D721Med (cell line): ENCODE results near the gene IDH2.

Source experiments
- DNase-seq: peaks from one replicate; pipeline ENCODE4 v3.0.0; 2011; ENCODE audit warnings: low spot score; ENCODE audit not compliant: insufficient read length
- FAIRE-seq: peaks from 2 replicates; lab custom pipeline; 2011; peaks lifted over from hg19 to GRCh38; lab: Jason Lieb, UNC
- TF ChIP-seq, protein P1 (sequence below): IDR thresholded peaks from 2 replicates; pipeline ENCODE4 v1.5.1; 2012; ENCODE audit warnings: mild to moderate bottlenecking, control low read depth; ENCODE audit not compliant: insufficient read depth; ENCODE audit errors: missing control alignments

IDH2 gene

DNA sequence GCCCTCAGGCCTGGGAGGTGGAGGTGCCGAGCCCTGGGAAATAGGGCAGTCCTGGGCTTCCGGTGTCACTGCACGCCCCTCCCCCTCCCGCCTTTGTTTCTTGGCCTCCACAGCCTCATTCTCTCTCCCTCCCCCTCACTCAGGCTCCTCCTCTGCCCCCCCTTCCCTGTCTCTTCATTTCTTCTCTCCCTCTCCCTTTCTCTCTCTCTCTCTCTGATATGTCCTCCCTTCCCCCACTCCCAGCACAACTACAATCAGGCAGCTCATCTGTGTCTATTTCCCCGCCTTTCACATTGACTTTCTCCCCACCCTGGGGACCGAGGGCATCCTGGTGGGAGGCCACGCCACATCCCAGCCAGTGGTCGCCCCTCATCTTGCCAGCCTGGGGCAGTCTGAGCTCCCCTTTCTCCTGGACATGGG, 40.2 kb downstream of the IDH2 start:
- no peak for DNase-seq
- FAIRE-seq, result no peak
- TF ChIP-seq, protein P1, sequence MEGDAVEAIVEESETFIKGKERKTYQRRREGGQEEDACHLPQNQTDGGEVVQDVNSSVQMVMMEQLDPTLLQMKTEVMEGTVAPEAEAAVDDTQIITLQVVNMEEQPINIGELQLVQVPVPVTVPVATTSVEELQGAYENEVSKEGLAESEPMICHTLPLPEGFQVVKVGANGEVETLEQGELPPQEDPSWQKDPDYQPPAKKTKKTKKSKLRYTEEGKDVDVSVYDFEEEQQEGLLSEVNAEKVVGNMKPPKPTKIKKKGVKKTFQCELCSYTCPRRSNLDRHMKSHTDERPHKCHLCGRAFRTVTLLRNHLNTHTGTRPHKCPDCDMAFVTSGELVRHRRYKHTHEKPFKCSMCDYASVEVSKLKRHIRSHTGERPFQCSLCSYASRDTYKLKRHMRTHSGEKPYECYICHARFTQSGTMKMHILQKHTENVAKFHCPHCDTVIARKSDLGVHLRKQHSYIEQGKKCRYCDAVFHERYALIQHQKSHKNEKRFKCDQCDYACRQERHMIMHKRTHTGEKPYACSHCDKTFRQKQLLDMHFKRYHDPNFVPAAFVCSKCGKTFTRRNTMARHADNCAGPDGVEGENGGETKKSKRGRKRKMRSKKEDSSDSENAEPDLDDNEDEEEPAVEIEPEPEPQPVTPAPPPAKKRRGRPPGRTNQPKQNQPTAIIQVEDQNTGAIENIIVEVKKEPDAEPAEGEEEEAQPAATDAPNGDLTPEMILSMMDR, result no peak

DNA sequence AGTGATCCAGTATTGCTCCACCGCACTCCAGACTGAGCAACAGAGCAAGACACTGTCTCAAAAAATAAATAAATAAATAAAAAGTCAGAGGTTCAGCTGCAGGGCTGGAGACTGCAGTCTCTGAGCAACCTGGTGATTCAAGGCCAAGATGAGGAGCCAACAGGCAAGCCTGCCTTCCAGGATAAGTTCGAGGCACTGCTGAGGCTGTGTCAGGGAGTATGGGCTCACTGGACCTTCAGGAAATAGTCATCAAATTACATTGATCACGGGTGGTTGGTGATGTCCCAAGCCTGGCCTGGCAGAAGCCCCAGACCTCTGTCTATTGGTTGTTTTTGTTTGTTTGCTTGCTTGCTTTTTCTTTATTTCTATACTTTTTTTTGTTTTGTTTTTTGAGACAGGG, 41.5 kb downstream of the IDH2 start:
- no peak for FAIRE-seq

DNA sequence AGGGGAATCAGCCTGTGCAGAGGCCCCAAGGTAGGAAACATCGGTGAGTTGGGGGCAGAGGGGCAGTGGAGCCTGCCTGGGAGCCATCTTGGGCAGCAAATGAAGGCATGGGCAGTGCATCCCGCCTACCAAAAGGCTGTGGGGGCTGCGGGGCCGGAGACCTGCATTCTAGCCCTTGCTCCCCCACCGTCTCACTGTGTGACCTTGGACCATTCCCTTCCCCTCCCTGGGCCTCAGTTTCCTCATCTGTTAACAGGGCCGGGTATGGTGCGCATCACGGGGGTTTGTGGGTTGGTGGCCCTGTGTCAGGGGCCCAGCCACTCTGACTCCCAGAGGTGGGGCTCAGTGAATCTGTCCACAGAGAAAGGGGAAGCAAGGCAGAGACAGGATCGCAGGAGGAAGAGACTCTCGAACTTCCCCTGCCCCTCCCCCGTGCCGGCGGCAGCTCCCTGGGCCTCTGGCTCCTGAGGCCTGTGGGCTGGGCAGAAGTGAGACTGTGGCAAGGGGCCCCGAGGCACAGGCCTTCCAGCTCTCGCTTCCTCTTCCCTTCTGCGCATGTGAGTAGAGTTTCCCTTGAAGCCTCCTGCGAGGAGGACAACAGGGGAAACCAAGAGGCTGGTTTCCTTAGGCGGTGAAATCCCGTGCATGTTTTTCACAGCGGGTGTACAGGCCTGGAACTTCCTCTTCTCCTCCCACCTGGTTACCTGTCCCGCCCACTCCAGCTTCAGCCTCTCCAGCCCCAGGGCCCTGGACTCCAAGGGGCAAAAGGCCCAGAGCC, 42.9 kb downstream of the IDH2 start:
- DNase-seq (no peak), FAIRE-seq (no peak)
- TF ChIP-seq, protein P1, result no peak

More for the DNA sequence above, 41.5 kb downstream of the IDH2 start:
- TF ChIP-seq, protein P1, result no peak
- no peak for DNase-seq

DNA sequence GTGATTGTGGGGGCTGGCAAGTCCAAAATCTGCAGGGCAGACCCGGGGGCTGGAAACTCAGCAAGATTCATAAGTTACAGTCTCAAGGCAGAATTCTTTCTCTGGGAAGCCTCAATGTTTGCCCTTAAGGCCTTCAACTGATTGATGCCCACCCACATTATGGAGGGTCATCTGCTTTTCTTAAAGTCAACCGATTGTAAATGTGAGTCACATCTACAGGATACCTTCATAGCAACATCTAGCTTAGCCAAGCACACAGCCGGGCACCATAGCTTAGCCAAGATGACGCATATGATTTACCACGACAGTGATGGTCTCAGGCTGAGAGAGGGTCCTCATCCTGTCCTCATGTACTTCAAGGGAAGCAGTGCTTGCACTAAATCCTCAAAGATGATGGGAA, 43.5 kb downstream of the IDH2 start:
- no peak for DNase-seq
- TF ChIP-seq, protein P1, result no peak
- FAIRE-seq, result no peak

DNA sequence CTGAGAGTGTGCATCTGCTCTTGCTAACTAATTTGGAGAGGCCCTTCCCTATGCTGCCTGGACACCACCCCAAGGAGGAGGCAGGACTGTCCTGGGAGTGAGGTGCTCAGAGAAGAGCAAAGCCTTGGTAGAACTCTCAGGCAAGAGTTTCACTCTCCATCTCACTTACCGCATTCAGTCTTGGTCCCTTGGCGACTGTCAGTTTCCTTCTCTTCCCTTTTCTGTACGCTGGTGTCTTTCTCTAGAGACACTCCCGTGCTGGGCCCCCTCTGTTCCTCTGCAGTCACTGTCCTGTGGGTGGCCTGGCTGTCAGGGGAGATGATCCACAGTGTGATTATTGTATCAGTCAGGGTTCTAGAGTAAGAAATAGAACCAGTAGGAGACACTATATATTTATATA, 44.0 kb downstream of the IDH2 start:
- no peak for DNase-seq
- TF ChIP-seq, protein P1, result no peak
- FAIRE-seq, result no peak

DNA sequence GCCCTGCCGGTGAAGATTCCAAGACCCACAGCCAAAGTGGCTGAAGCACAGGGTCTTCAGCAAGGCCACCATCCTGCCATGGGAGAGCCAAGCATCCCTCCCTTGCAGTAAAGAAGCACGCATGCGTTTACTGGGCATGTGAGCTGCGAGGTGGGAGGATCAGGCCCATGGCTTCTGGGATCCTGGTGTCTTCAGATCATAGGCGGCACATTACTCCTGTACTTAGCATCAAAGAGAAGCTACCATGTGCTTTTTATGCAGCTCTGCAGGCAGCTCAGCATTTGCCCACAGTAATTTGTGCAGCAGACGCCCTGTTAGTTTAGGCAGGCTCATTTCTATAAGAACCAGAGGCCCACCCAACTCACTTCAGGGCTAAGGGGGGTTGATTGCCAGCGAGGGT, 45.7 kb downstream of the IDH2 start:
- FAIRE-seq, result no peak
- TF ChIP-seq, protein P1, result no peak

DNA sequence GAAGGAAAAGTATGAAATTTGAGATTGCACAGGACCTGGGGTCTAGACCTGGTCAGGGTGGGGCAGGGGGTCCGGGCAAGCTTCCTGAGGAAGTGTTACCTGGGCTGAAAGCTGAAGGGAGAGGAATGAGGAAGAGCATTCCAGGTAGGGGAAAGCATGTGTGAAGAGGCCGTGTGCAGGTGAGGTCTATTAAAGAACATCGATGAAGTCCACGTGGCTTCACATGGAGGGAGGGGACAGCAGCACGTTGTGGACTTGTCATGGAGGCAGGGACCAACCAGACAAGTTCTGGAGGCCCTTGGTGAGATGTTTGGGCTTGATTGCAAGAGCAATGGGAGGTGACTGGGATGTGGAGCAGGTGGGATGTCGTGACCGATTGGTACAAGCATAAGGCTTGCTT, 47.1 kb downstream of the IDH2 start:
- FAIRE-seq (no peak), DNase-seq (no peak)
- TF ChIP-seq, protein P1, result no peak

More for the DNA sequence above, 45.7 kb downstream of the IDH2 start:
- no peak for DNase-seq
